ENCODE results near the gene EIF5.

EIF5 gene

DNA sequence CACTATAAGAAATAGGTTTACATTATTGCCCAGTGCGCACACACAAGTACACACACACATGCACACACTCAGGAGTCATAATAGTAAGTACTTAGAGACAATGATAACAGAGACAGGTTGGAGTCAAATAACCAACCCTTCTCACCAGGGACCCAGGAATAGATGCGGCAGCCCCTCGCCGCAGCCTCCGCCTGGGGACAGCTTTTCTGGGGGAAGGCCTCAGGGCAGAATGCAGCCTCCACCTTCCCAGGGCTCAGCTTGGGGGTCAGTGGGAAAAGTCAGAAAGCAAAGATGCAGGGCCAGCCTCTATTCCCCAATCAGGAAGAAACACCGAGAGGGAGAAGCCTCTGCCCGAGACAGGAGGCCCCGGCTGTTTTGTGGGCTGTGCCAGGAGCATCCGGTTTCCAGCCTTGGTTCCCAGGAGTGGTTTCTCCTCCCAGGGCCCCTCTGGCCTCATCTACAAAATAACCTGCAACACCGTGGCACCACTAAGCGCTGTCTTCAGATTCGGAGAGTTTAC is 23.4 kb upstream of the EIF5 start:
- DNase-seq, result no peak

DNA sequence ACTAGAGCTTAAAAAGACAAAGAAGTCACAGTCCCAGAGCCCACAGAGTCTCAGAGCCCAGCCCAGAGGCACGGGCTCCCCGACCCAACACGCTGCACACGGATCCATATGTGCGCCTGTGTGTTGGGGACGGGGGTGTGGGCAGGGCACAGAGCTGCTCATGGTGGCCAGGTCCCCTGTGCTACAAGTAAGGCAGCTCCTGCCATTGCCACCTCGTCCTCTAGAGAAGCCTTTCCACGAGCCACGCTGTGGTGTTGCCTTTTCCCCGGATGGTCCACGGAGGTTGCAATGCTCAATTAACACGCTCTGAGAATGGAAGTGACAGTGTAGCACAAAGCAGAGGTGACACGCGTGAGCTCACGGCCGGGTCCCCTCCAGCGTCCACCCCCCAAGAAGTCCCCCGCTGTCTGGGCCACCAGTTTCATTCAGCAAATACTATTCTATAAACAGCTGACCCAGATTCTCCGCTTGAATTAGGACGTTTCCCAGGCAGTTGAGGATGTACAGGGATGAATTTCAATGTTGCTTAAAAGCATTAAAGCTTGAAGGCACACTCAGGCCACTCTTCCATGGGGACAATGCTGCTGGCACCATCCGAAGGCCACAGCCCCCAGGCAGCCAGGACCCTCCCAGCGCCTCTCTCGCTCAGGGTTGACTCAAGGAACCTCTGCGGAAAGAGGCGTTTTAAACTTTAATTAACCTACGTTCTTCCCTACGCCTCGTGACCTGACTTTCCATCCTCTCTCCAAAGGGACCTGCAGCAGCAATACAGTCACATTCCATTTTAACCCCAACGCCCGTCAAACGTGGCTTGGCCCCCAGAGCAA is 22.7 kb upstream of the EIF5 start:
- DNase-seq, result no peak

DNA sequence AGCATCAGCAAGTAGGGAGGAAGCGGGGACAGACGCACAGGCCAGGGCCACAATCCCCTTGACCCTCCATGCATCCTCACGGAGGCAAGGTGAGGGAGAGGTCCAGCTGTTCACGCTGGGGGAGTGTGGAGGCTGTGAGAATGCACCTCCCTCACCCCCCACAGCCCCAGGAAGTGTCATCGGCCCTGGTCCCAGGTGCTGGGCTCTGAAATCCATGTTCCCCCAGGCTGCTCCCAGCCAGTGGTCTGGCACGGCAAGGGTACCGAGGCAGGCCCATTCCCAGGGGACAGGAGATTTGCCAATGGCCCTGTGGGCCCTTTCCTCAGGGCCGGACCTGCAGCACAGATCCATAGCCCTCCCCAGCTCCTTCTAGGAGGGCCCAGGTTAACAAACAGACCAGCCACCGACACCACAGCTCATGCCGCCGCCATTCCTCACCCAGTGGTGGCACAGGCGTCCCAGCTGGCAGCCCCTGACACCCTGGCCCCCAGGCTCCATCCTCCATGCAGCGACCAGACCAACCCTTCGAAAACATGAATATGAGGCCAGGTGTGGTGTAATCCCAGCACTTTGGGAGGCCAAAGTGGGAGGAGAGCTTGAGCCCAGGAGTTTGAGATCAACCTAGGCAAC is 21.9 kb upstream of the EIF5 start:
- no peak for DNase-seq

DNA sequence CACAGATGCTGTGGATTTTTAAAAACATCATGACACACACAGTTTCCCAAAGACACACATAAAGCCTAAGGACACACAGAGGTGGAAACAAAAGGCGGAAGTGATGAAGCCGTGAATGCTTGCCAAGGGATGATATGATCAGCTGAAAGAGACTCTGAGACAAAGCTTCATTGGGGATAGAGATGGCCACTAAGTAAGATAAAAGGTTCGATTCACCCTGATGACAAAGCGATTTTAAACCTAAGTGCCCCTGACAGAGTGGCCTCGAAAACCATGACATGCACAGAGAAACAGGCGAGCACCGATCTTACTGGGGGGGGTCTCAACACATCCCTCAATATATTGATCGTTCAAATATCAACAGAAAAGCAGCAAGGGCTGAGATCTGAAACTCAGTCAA is 20.3 kb upstream of the EIF5 start:
- no peak for DNase-seq

DNA sequence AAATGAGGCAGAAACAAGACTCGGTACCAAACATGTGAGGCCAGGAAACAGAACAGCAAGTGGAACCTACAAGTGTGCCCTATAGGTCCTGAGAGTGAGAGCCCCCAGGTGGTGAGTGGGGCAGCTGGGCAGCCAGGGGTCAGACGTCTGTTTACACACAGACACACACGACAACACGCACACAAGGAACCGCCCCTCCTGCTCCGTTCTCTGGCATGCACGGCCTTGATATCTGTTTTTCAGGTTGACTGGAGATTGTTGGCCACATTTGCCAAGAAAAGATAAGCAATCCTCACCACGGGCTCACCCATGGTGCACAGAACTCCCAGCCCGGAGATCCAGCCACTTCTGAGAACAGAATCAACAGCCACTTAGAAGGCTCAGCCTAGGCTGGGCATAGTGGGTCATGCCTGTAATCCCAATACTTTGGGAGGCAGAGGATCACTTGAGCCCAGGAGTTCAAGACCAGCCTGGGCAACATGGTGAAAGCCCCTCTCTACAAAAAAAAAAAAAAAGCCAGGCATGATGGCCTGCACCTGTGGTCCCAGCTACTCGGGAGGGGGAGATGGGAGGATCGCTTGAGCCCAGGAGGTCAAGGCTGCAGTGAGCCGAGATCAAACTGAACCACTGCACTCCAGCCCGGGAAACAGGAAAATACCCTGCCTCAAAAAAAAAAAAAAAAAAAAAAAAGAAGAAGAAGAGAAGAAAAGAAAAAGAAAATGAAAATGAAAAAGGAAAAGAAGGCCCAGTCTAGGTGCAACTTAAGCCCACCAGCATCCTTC is 19.4 kb upstream of the EIF5 start:
- DNase-seq, result no peak

DNA sequence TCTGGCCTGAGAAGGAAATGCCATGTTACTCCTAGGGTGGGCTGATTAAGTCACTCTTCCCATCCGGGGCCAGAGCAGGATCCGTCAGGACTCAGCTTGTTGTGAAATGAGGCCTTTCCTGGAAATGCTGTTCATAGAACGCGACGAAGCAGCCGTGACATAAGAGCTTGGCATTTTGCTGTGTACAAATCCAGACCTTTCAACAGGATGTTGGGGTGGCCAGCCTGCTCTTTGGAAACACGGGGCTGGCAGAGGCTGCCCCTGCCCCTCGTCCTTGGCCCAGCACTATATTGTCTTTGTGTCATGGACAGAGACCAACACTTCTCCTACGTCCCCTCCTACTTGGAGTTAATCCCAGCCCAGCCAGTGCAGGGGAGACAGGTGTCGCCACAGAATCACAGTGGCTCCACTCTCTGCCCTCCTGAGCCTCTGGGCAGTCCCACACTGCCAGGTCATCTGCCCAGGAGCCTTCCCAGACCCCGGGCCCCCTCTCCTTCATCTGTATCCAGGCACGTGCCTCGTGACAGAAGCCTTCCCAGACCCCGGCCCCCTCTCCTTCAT is 18.6 kb upstream of the EIF5 start:
- no peak for DNase-seq

DNA sequence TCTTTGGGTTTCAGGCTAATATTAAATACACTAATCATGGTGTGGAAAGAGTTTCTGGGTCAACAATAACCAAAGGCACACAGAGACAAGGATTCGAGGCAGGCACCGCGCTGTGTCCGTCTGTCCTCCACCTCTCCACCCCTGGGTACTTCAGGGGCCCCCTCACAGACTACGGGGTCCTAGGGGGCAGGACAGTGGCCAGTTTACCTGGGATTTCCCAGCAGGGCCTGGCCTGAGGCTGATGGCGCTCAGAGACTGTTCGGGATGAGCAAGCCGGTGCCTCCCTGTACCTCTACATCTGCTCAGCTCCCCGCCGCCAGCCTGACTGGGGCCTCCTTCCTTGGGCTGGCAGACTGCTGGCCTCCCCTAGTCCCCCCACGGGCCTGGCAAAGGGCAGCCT is 18.1 kb upstream of the EIF5 start:
- no peak for DNase-seq

DNA sequence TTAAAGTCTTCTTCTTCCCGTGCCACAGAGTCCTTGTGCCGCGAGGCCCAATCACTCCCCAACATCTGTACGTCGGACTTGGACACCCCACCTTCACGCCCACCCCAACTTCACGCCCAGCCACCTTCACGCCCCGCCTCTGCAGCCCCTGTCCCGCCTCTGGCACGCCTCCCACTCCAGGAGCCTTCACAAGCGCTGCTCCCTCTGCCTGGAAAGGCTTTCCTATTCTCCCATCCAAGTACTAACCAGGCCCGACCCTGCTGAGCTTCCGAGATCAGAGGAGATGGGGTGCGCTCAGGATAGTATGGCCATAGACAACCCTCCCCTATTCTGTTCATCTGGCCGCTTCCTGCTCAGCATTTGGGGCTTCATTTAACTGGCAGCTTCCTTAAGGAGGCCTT is 17.3 kb upstream of the EIF5 start:
- no peak for DNase-seq

DNA sequence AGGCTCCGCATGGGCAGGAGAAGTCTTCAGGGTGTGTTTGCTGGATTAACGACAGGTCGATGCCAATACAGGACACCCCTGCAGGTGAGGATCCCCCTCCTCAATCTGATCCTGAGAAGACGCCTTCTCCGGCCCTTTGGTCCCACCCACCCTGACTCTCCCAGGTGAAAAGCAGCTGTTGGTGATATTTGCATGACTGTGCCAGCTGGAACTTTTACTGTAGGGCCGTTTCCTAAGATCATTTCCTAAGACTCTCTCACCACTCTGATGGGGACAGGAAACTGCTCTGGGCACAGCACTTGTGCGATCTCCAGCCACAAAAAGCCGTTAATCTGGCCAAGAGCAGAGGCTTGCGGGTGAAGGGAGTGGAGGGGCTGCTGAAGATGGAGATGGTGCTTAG is 16.8 kb upstream of the EIF5 start:
- no peak for DNase-seq

DNA sequence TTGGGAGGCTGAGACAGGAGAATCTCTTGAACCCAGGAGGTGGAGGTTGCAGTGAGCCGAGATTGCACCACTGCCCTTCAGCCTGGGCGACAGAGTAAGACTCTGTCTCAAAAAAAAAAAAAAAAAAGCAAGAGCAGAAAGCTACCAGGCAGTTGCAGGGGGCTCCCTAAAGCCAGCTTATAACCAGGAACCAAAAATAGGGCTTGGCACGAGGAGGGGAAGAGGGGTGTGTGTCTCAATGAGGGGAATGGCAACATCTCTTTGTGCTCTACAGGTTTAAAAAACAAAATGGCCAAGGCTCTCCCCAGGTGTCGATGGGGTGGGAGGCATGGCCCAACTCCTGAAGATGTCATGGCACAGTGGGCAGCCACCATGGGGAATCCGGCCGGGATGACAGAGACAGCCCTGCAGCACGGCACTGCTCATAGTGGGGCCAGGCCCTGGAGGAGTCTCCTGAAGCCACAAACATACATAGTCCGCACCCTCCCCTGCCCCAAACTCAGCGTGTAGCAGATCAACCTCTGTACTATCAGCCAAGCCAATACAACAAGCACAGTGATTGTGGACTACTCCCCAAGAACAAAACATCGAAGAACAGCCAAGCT is 16.0 kb upstream of the EIF5 start:
- no peak for DNase-seq

DNA sequence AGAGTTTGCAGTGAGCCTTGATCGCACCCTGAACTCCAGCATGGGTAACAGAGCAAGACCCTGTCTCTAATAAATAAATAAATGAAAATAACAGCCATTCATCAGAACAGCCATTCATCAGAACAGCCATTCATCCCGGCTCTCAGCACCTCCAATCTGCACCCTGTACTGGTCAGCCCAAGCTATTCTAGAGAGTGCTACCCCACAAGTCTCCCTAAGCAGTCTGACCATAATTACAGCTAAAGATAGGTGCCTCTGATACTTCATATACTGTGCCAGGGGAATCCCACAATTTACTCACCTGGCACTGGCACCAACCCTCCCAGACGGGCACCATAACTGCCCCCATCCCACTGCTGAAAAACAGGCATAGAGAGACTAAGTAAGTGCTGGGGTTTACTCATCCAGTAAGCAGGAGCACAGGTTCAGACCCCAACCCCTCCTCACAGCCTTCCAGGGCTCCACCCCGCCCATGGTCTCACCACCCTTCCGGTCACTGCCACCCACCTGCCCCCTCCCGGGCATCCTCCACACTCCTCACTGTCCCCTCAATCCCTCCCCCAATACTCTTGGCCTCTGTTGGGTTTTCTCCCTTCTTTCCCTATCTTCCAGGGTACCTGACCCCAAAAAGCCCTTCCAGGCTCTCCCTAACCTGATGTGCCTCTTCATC is 15.2 kb upstream of the EIF5 start:
- DNase-seq, result no peak

DNA sequence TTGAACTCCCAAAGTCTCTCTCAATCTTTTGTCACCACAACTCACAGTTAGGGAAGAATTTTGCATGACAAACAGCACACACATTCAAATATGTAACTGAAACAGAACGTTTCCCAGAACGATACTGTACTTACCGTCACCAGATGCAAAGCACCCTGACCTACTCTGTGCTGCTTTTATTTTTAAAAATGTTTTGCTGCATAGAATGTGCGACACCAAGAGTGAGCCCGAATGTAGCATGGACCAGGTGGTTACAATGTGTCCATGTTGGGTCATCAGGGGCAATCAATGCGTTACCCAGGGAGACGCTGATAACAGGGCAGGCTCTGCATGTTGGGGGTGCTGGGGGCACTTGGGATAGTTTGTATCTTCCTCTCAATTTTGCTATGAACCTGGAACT is 14.6 kb upstream of the EIF5 start:
- no peak for DNase-seq

DNA sequence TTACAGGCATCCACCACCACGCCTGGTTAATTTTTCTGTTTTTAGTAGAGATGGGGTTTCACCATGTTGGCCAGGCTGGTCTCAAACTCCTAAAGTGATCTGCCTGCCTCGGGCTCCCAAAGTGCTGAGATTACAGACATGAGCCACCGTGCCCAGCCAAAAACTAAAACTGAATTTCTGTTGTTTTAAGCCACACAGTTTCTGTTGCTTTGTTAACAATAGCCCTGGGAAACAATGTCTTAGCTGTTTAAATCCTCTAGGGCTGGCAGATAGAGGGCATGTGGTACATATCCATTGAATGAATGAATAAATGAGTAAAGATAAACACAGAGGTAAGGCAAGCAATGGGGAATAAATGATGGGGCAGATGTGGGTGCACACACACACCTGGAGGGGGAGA is 8.0 kb upstream of the EIF5 start:
- DNase-seq, result no peak

DNA sequence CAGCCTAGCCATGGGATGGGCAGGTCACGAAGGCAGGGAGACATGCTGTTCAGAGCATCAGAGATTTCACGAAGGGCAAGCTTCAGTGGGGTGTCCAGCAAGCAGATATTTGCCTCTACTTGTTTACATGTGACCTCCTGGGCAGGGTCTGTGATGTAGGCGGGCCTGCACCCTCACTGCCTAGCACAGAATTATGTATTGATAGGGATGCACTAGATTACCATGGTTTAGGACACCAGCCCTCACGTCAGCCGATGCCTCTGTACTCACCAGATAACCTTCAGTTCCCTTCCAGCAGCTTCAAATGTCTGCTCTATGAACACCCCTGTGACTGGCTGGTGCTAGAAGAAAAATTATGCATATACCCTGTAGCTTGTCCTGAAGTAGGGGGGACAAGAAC is 5.1 kb upstream of the EIF5 start:
- no peak for DNase-seq

DNA sequence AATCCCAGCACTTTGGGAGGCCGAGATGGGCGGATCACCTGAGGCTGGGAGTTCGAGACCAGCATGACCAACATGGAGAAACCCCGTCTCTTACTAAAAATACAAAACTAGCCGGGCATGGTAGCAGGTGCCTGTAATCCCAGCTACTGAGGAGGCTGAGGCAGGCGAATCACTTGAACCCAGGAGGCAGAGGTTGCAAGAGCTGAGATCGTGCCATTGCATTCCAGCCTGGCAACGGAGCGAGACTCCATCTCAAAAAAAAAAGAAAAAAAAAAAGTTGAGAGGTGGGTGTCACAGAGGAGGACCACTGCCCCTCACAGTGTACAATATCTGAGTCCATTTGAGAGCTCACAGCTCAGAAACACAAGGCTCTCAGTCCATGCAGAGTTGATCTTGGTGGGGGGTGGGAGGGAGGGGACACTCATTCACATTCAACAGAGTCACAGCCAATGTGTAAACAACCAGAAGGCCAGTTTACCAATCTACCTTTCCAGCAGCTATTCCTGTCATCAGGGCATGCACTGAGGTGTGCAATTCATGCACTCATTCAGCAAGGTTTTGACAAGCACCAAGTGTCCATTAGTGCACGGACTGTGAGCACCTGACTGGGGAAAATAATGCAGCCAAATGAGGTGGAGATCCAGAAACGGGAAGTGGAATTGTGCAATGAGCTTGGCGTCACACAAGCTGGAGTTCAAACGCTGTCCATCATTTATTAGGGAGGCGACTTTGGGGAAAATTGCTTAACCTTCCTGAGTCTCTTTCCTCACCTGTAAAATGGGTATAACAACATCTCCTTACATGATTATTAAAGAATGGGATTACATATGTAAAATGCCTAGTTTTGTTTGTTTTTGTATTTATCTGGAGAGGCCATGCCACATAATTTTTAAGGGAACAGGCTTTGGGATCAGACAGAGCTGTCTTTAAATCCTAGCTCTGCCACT is 4.4 kb upstream of the EIF5 start:
- no peak for DNase-seq

DNA sequence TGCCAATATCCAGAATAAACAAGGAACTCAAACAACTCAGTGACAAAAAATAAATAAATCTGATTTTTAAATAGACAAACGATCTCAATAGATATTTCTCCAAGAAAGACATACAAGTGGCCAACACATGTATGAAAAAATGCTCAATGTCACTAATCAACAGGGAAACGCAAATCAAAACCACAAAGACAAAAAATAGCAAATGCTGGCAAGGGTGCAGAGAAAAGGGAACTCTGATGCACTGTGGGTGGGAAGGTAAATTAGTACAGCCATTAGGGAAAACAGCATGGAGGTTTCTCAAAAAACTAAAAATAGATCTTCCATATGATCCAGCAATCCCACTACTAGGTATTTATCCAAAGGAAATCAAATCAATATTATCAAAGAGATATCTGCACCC is 3.5 kb upstream of the EIF5 start:
- DNase-seq, result no peak

DNA sequence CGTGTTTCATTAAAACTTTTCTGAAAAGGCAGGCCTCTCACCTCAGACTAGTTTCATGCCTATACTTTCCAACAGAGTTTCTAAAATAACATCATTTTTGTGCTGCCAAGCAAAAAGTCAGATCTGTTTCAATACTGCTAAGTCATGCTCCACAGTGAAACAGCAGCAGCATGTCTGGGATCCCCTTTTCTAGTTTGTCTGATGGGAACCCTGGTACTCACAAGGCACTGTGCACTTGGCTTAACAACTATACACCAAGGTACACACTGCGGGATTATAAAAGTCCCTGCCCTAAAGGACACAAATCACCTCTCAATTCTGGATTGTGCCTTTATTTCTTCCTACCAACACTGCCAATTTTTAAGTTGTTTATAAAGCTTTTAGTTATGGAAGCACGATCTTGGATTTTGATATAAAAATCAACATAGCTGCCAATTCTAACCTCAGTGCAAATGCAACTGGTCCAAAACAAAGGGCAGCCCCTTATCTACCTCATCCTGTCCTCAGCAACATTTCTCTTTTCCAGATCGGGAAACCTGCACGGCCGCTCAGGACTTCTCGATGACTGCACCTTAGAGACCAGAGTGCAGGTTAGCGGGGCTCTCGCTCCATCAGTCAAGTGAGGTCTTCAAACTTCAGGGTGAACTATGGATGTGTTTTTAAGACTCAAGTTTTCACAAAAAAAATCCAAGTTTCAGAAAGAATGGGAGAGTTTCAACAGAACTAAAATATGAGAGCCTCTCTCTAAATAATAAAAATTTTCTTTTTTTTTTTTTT is 1.7 kb upstream of the EIF5 start:
- no peak for DNase-seq

DNA sequence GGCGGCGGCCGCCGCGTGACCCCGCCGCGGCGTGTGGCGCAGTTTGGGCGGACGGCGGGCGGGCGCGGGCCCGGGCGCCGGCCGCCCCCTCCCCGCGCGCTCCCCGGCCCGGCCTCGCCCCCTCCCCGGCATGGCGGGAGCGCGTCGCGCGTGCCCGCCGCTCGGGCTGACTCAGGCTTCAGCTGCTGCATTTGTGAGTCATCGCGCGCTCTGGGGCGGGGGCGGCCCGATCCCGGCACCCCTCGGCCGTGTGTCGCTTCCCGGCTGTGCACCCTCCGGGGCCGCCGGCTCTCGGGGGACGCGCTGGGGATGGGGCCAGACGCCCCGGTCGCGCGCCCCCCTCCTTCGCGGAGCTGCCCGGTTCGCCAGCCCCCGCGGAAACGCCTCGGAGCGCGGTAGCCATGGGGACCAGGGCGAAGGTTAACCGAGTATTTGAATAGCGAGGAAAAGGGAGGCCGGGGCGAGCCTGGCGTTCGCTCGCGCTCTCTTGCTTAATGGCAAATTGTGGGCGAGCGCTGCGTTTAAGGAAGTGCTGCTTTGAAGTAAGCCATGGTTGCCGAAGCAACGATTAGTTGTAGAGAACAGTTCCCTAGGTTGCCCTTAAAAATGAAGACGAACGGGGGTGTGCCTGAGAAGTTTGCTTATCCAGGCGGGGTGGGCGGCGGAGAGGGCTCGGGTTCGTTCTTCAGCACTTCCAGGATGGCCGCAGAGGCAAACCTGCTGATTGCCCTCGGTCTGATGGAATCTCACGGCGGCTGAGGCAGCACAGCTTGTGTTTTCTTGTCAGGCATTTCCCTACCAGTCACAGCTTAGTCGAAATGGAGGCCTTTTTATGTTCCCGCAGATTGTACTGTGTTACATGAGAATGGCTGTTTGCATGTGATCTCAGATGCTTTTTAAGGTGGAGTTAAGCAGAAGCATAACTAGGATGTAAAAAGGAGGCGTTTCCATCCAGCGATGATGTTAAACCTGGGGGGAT is 896 bp downstream of the EIF5 start:
- DNase-seq, result peak; percentile 35 to 66 (median 45)

DNA sequence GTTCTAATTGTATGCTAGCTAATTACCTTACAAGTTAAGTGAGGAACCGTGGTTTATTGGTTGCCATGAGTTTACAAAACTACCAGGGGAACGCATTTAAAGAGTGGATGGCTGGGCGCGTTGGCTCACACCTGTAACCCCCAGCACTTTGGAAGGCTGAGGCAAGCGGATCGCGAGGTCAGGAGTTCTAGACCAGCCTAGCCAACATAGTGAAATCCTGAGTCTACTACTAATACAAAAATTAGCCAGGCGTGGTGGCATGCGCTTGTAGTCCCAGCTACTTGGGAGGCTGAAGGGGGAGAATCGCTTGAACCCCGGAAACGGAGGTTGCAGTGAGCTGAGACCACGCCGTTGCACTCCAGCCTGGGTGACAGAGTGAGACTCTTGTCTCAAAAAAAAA is 2.2 kb downstream of the EIF5 start:
- DNase-seq, result no peak
